ENCODE data around the gene OR10Z1.

GRCh38 chr1:158600735-158601134, 4.3 kb upstream of the OR10Z1 start:
- TF ChIP-seq CTCF (IDR thresholded peaks at IDR 0.05) (no peak), EP300 (IDR thresholded peaks at IDR 0.05) (no peak), POLR2A (IDR thresholded peaks at IDR 0.05) (no peak)

Measured in ovary (tissue), 3 donors.